ENCODE results near the gene MRLN. TPM values are rescaled to one million over a fixed set of nuclear protein-coding genes. Genes with fewer than 3 reads are reported as not detected.

The MRLN gene
- total RNA-seq, 2 experiments from 2014 or later = not detected

- ATAC-seq (ENCODE audit: low read depth) = peak; percentile 46
- POLR2A ChIA-PET = no interaction called here
- no peaks in the 10 kb centered on the region for H3K9me3 Mint-ChIP-seq
Observed at GRCh38 chr10:59708816-59709394, 44.4 kb downstream of the MRLN start.

GRCh38 chr10:59706851-59707797 lies 46.1 kb downstream of the MRLN start:
- H3K27me3 Mint-ChIP-seq = peaks cover 47% of the 10 kb centered on the region
- no peak overlapping the region for H3K27ac Mint-ChIP-seq
- POLR2A ChIA-PET = no interaction called here
- ATAC-seq (ENCODE audit: low read depth) (no peak), DNase-seq (no peak)
- H3K9me3 Mint-ChIP-seq = no peaks in the 10 kb centered on the region
- H3K4me1 Mint-ChIP-seq = peaks cover 9% of the 10 kb centered on the region
- H3K36me3 Mint-ChIP-seq = no peaks in the 10 kb centered on the region
- H3K4me3 Mint-ChIP-seq = no peak overlapping the region

More at GRCh38 chr10:59708816-59709394, 44.4 kb downstream of the MRLN start:
- H3K36me3 Mint-ChIP-seq = no peaks in the 10 kb centered on the region
- H3K27ac Mint-ChIP-seq = no peak overlapping the region
- peaks cover 9% of the 10 kb centered on the region for H3K4me1 Mint-ChIP-seq
- DNase-seq = peak; percentile 39
- peak overlapping the region; percentile 69 for H3K4me3 Mint-ChIP-seq
- H3K27me3 Mint-ChIP-seq = peaks cover 57% of the 10 kb centered on the region

- Mint-ChIP-seq H3K27ac (no peak overlapping the region), H3K4me3 (no peak overlapping the region), H3K9me3 (no peaks in the 10 kb centered on the region), H3K4me1 (peaks cover 9% of the 10 kb centered on the region), H3K36me3 (no peaks in the 10 kb centered on the region), H3K27me3 (peaks cover 36% of the 10 kb centered on the region)
- DNase-seq (no peak), ATAC-seq (ENCODE audit: low read depth) (no peak)
- POLR2A ChIA-PET = no interaction called here
Observed at GRCh38 chr10:59705931-59706330, 47.3 kb downstream of the MRLN start.

- H3K36me3 Mint-ChIP-seq = no peaks in the 10 kb centered on the region
- POLR2A ChIA-PET = no interaction called here
- DNase-seq (no peak), ATAC-seq (ENCODE audit: low read depth) (no peak)
- H3K4me1 Mint-ChIP-seq = peaks cover 2% of the 10 kb centered on the region
- no peaks in the 10 kb centered on the region for H3K9me3 Mint-ChIP-seq
- H3K27ac Mint-ChIP-seq = no peak overlapping the region
- H3K27me3 Mint-ChIP-seq = peaks cover 27% of the 10 kb centered on the region
- no peak overlapping the region for H3K4me3 Mint-ChIP-seq
Observed at GRCh38 chr10:59704630-59705029, 48.6 kb downstream of the MRLN start.

GRCh38 chr10:59702347-59702746 lies 50.9 kb downstream of the MRLN start:
- DNase-seq (no peak), ATAC-seq (ENCODE audit: low read depth) (no peak)
- Mint-ChIP-seq H3K27ac (no peak overlapping the region), H3K36me3 (no peaks in the 10 kb centered on the region), H3K4me3 (no peak overlapping the region), H3K4me1 (no peaks in the 10 kb centered on the region), H3K9me3 (no peaks in the 10 kb centered on the region), H3K27me3 (peaks cover 12% of the 10 kb centered on the region)
- POLR2A ChIA-PET = no interaction called here

- H3K36me3 Mint-ChIP-seq = no peaks in the 10 kb centered on the region
- no peak overlapping the region for H3K4me3 Mint-ChIP-seq
- no peak overlapping the region for H3K27ac Mint-ChIP-seq
- H3K27me3 Mint-ChIP-seq = peaks cover 5% of the 10 kb centered on the region
- H3K4me1 Mint-ChIP-seq = no peaks in the 10 kb centered on the region
- DNase-seq (no peak), ATAC-seq (ENCODE audit: low read depth) (no peak)
- H3K9me3 Mint-ChIP-seq = no peaks in the 10 kb centered on the region
- POLR2A ChIA-PET = no interaction called here
Observed at GRCh38 chr10:59700709-59701108, 52.5 kb downstream of the MRLN start.

- Mint-ChIP-seq H3K4me1 (no peaks in the 10 kb centered on the region), H3K27ac (no peak overlapping the region), H3K4me3 (no peak overlapping the region), H3K36me3 (no peaks in the 10 kb centered on the region), H3K27me3 (peaks cover 2% of the 10 kb centered on the region), H3K9me3 (no peaks in the 10 kb centered on the region)
- POLR2A ChIA-PET = no interaction called here
- ATAC-seq (ENCODE audit: low read depth) (no peak), DNase-seq (no peak)
Observed at GRCh38 chr10:59698326-59698725, 54.9 kb downstream of the MRLN start.

GRCh38 chr10:59695637-59696036 lies 57.6 kb downstream of the MRLN start:
- Mint-ChIP-seq H3K27me3 (peaks cover 9% of the 10 kb centered on the region), H3K4me3 (no peak overlapping the region), H3K27ac (no peak overlapping the region)

GRCh38 chr10:59694936-59695335 lies 58.3 kb downstream of the MRLN start:
- H3K9me3 Mint-ChIP-seq = no peaks in the 10 kb centered on the region
- no peak overlapping the region for H3K27ac Mint-ChIP-seq
- H3K36me3 Mint-ChIP-seq = no peaks in the 10 kb centered on the region
- H3K4me3 Mint-ChIP-seq = no peak overlapping the region
- POLR2A ChIA-PET = no interaction called here
- H3K27me3 Mint-ChIP-seq = peaks cover 8% of the 10 kb centered on the region
- DNase-seq (no peak), ATAC-seq (ENCODE audit: low read depth) (no peak)
- no peaks in the 10 kb centered on the region for H3K4me1 Mint-ChIP-seq

More at GRCh38 chr10:59695637-59696036, 57.6 kb downstream of the MRLN start:
- no peak for DNase-seq
- Mint-ChIP-seq H3K9me3 (no peaks in the 10 kb centered on the region), H3K4me1 (no peaks in the 10 kb centered on the region), H3K36me3 (no peaks in the 10 kb centered on the region)
- ATAC-seq (ENCODE audit: low read depth) = no peak
- POLR2A ChIA-PET = no interaction called here

- Mint-ChIP-seq H3K4me3 (no peak overlapping the region), H3K4me1 (no peaks in the 10 kb centered on the region), H3K36me3 (no peaks in the 10 kb centered on the region), H3K27me3 (peaks cover 9% of the 10 kb centered on the region), H3K27ac (no peak overlapping the region), H3K9me3 (no peaks in the 10 kb centered on the region)
- ATAC-seq (ENCODE audit: low read depth) (no peak), DNase-seq (no peak)
- POLR2A ChIA-PET = no interaction called here
Observed at GRCh38 chr10:59692113-59692512, 61.1 kb downstream of the MRLN start.

GRCh38 chr10:59688921-59689351 lies 64.3 kb downstream of the MRLN start:
- Mint-ChIP-seq H3K27me3 (peaks cover 16% of the 10 kb centered on the region), H3K4me3 (no peak overlapping the region), H3K9me3 (no peaks in the 10 kb centered on the region), H3K36me3 (no peaks in the 10 kb centered on the region), H3K27ac (no peak overlapping the region), H3K4me1 (no peaks in the 10 kb centered on the region)
- no peak for DNase-seq
- no peak for ATAC-seq (ENCODE audit: low read depth)
- POLR2A ChIA-PET = no interaction called here

- H3K4me3 Mint-ChIP-seq = no peak overlapping the region
- POLR2A ChIA-PET = no interaction called here
- H3K36me3 Mint-ChIP-seq = no peaks in the 10 kb centered on the region
- H3K4me1 Mint-ChIP-seq = no peaks in the 10 kb centered on the region
- DNase-seq (no peak), ATAC-seq (ENCODE audit: low read depth) (no peak)
- peaks cover 13% of the 10 kb centered on the region for H3K27me3 Mint-ChIP-seq
- H3K9me3 Mint-ChIP-seq = no peaks in the 10 kb centered on the region
- no peak overlapping the region for H3K27ac Mint-ChIP-seq
Observed at GRCh38 chr10:59687657-59688056, 65.6 kb downstream of the MRLN start.

Measured in activated naive CD8-positive, alpha-beta T cell treated with anti-CD3 and anti-CD28 coated beads, Interleukin-2, amount 10 ng/mL, durations not matched to agents 7 days and 5 days (primary cell).